GM12892 (cell line): Measurements from ENCODE around the gene HMGCS2.

Experiments used
- POLR2AphosphoS5 ChIP-seq: IDR thresholded peaks from 2 replicates; pipeline ENCODE4 v1.6.1; 2011; ENCODE audit warnings: low read depth, low read length, control low read depth
- TAF1 ChIP-seq: IDR thresholded peaks from 2 replicates; pipeline ENCODE4 v1.6.1; 2011; ENCODE audit warnings: low read depth, mild to moderate bottlenecking, control low read depth, low read length, borderline replicate concordance

DNA sequence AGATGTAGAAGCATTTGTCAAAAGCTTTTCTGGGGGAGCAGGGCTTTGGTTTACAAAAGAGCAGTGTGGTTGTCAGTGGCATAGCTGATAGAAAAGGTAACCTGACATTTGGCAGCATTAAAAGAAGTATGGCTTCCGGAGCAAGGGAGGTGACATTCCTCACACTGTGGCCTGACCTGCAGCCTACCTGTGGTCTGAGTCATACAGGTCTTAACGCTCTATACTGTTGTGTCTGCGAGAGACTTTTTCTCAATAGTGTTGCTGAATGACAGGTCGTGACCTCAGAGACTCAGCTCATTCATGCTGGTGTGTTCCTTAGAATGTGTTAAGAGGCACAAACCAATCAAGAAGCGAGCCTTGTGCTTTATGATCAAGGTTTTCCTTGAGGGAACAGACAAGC is 37.6 kb downstream of the HMGCS2 start:
- TF ChIP-seq POLR2AphosphoS5 (no peak), TAF1 (no peak)
